Loucy (cell line): Measurements from ENCODE around the gene RAB32.

ENCODE experiments used
- EZH2phosphoT487 ChIP-seq: fragments of 200-600 bp; IDR thresholded peaks from 2 replicates; pipeline ENCODE4 v1.6.1; 2018; ENCODE audit warnings: antibody characterized with exemption, mild to moderate bottlenecking, moderate library complexity, borderline replicate concordance
- TF ChIP-seq, protein P1 (sequence below): fragments of 200-600 bp; sonication (generic); conservative IDR thresholded peaks from 2 replicates; pipeline ENCODE4 v1.5.1; 2014; ENCODE audit warnings: mild to moderate bottlenecking, antibody characterized with exemption, low read length

DNA sequence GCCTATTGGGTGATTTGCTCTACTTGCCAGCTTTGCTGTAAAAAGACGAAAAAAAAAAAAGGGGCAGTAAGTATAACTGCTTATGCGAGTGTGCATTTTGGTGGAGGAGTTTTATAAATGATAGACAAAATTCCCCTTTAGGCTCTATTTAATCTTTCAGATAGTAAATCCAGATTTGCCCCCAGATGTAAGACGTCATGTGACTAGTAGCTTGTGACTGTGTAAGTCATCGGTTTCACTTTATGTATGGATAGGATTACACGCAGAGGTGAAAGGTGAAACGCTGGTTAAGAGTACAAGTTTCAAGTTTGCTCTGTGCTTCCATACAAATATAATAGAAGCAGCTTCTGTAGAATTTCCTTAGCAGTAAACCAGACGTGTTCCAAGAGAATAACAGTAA lies 7.9 kb downstream of the RAB32 start:
- TF ChIP-seq, protein P1, sequence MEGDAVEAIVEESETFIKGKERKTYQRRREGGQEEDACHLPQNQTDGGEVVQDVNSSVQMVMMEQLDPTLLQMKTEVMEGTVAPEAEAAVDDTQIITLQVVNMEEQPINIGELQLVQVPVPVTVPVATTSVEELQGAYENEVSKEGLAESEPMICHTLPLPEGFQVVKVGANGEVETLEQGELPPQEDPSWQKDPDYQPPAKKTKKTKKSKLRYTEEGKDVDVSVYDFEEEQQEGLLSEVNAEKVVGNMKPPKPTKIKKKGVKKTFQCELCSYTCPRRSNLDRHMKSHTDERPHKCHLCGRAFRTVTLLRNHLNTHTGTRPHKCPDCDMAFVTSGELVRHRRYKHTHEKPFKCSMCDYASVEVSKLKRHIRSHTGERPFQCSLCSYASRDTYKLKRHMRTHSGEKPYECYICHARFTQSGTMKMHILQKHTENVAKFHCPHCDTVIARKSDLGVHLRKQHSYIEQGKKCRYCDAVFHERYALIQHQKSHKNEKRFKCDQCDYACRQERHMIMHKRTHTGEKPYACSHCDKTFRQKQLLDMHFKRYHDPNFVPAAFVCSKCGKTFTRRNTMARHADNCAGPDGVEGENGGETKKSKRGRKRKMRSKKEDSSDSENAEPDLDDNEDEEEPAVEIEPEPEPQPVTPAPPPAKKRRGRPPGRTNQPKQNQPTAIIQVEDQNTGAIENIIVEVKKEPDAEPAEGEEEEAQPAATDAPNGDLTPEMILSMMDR: no peak
- TF ChIP-seq EZH2phosphoT487: no peak
